GM12892 (cell line): Measurements from ENCODE around the gene ZNF394.
"Not testable (repeated sequence)": the region's sequence is repeated elsewhere in the genome, so short reads cannot be mapped to it uniquely, and the experiment has no call there.

ENCODE experiments used
- DNase-seq: peaks from one replicate; pipeline ENCODE4 v3.0.0; 2011; ENCODE audit not compliant: insufficient read length
- FAIRE-seq: peaks from 2 replicates; lab custom pipeline; 2011; peaks lifted over from hg19 to GRCh38; lab: Jason Lieb, UNC
- POLR2A ChIP-seq: IDR thresholded peaks from 2 replicates; pipeline ENCODE4 v1.6.1; 2011; ENCODE audit warnings: low read depth, low read length, control low read depth
- POLR2AphosphoS5 ChIP-seq: IDR thresholded peaks from 2 replicates; pipeline ENCODE4 v1.6.1; 2011; ENCODE audit warnings: low read depth, low read length, control low read depth
- TAF1 ChIP-seq: IDR thresholded peaks from 2 replicates; pipeline ENCODE4 v1.6.1; 2011; ENCODE audit warnings: low read depth, mild to moderate bottlenecking, control low read depth, low read length, borderline replicate concordance

The ZNF394 gene

GRCh38 chr7:99514050-99514449 is 14.0 kb upstream of the ZNF394 start:
- peak; percentile 61 for FAIRE-seq
- DNase-seq: no peak
- TF ChIP-seq POLR2AphosphoS5: no peak
- TF ChIP-seq TAF1: no peak
- TF ChIP-seq POLR2A: no peak

GRCh38 chr7:99505324-99505662 is 5.2 kb upstream of the ZNF394 start:
- no peak for TF ChIP-seq POLR2A
- TF ChIP-seq POLR2AphosphoS5: no peak
- no peak for TF ChIP-seq TAF1
- DNase-seq: no peak
- FAIRE-seq: no peak

- TF ChIP-seq TAF1: peak; percentile 93
- peak; percentile 97 for TF ChIP-seq POLR2A
- peak; percentile 91 for TF ChIP-seq POLR2AphosphoS5
- FAIRE-seq: peak; percentile 95
- DNase-seq: peak; percentile 88
These were observed 4.7 kb upstream of the ZNF394 start, which contains the start of gene ZKSCAN5 for GRCh38 chr7:99504603-99505323. TSS of gene ZKSCAN5 (plus strand) at chr7:99504662. CDS start at chr7:99506045, 1,383 bp downstream.

- DNase-seq (peak; percentile 94), FAIRE-seq (no peak)
- no peak for TF ChIP-seq POLR2A
- TF ChIP-seq TAF1: no peak
- no peak; the same call in 1 of the 2 replicates for TF ChIP-seq POLR2AphosphoS5
These were observed 4.2 kb upstream of the ZNF394 start for GRCh38 chr7:99504281-99504602.

- FAIRE-seq, DNase-seq: not testable (repeated sequence)
These were observed 1.2 kb upstream of the ZNF394 start for GRCh38 chr7:99501236-99501635.

- no peak for TF ChIP-seq POLR2A
- TF ChIP-seq TAF1: no peak
- FAIRE-seq (no peak), DNase-seq (no peak)
These were observed 542 bp upstream of the ZNF394 start for GRCh38 chr7:99500637-99501009.

- no peak for FAIRE-seq
- TF ChIP-seq POLR2A: no peak
- no peak for TF ChIP-seq POLR2AphosphoS5
- no peak for TF ChIP-seq TAF1
- no peak for DNase-seq
These were observed 735 bp downstream of the ZNF394 start for GRCh38 chr7:99499371-99499720.

- FAIRE-seq (no peak), DNase-seq (no peak)
- TF ChIP-seq POLR2AphosphoS5 (no peak), POLR2A (no peak), TAF1 (no peak)
These were observed 1.5 kb downstream of the ZNF394 start for GRCh38 chr7:99498546-99498944.

- FAIRE-seq: no peak
- no peak for DNase-seq
- TF ChIP-seq POLR2AphosphoS5: no peak
- TF ChIP-seq TAF1: no peak
These were observed 2.1 kb downstream of the ZNF394 start for GRCh38 chr7:99497766-99498545.

GRCh38 chr7:99493823-99494222 is 6.3 kb downstream of the ZNF394 start:
- FAIRE-seq: no peak
- no peak for TF ChIP-seq POLR2AphosphoS5
- TF ChIP-seq TAF1: no peak
- TF ChIP-seq POLR2A: no peak
- DNase-seq: no peak

GRCh38 chr7:99490878-99491277 is 9.2 kb downstream of the ZNF394 start:
- FAIRE-seq: no peak
- DNase-seq: no peak
- TF ChIP-seq TAF1: no peak

GRCh38 chr7:99489235-99489634 is 10.8 kb downstream of the ZNF394 start:
- DNase-seq: no peak
- FAIRE-seq: no peak
- no peak for TF ChIP-seq TAF1
- TF ChIP-seq POLR2AphosphoS5: no peak
- no peak for TF ChIP-seq POLR2A
